OCI-M1 (cell line): ENCODE measurements around the gene ZNF2.

ENCODE experiments used
- DNase-seq: peaks from one replicate; lab custom pipeline; 2025; lab: John Stamatoyannopoulos, UW

Gene ZNF2

DNA sequence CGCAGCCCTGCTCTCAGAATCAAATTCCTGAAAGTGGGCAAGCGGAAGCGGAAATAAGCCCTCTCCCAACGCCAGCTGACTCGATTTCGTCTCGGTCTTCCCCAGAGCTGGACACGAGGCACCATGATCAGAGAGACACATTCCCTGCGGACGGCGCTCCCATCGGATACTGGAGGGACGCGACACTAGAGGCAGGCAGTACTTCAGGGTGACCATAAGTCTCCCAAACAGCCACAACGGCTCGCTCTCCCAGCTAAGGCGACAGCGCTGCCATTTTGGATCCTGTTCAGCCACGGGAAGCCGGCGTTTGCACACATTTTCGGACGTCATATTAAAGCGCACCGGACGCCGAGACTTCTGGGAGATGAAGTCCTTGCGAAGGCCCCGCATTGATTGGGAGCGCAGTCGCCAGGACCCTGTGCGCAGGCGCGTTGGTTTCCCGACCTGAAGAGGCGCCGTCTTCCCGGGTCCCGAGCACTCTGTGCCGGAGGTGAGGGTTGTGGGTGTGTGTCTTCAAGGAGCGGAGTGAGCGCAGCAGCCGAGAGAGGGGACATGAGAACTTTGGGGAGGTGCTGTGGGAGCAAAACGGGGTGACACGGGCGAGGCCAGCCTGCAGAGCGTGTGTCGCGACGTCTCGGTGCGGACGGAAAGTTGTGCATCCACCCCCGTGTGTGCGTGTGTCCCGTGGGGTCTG lies at the start of gene ZNF2:
Gene ZNF2 (plus strand): TSS at position 439 of the 694 bp plus-strand sequence. CDS start 10,418 bp downstream, outside the sequence.
- DNase-seq = peak; percentile 98

DNA sequence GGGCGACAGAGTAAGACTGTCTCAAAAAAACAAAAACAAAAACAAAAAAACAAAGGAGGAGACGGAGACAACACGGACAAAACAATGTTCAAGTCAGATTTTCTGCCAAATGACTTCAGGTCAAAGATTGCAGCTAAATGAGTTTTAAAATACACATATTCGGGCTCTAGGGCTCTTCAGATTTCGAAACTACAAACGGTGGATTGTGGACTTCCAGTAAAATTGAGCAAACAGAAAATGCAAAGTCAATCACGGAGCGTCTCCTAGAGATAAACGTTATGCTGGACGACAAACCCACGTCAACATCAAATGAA lies 44.6 kb upstream of the ZNF2 start:
- DNase-seq = peak; percentile 67

GRCh38 chr2:95121407-95122196 lies 44.0 kb upstream of the ZNF2 start, which contains the start of gene MRPS5:
Gene MRPS5 (minus strand): TSS chr2:95121808. CDS start chr2:95121791, 17 bp downstream.
- peak; percentile 88 for DNase-seq

DNA sequence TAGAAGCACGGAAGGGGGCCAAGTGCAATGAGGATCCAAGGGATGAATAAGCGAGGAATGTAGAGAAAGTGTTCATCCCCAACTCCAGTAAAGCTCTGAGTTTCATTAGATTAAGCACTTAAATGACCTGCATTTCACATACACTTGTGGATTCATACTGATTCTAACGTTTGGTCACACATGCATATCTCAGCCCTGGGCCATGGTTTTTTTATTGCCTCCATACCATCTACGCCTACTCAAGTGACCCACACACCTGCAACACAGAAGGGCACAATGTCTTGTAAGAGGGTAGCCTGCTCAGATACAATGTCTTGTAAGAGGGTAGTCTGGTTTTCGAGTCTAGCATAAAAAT lies 43.4 kb upstream of the ZNF2 start:
- DNase-seq = no peak

GRCh38 chr2:95138702-95139101 lies 26.9 kb upstream of the ZNF2 start:
- DNase-seq = no peak

- DNase-seq = no peak
Measured at GRCh38 chr2:95143838-95144237, 21.8 kb upstream of the ZNF2 start.

DNA sequence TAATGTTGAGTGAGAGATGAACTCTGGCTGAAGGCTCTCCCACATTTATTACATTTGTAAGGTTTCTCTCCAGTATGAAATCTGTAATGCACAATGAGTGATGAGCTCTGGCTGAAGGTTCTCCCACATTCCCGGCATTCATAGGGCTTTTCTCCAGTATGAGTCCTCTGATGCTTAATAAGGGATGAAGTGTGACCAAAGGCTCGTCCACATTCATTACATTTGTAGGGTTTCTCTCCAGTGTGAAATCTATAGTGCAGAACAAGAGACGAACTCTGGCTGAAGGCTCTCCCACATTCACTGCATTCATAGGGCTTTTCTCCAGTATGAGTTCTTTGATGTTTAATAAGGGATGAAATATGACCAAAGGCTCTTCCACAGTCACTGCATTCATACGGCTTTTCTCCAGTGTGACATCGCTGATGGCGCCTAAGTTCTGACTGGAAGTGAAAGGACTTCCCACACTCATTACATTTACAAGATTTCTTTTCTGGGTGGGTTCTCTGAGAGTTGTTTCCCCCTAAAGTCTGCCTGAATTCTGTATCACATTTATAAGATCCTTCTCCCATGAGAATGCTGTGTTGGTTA lies 16.1 kb upstream of the ZNF2 start:
- no peak for DNase-seq

DNA sequence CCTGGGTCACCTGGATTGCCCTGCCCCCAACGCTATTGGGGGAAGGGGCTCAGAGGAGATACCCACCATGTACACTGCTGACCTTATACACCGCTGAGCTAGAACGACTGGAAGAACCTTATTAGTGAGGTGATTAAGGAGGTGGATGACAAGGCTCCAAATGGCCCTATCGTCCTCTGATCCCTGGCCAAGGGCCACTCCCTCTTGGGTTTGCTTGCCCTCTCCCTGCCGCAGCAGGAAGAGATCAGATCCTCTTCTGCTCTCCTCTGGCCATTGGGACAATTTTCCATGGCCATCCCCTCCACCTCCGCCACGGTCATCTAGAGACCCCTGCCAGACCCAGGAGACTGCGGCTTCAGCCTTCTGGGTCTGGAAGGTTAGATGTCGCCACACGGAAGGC lies 7.2 kb upstream of the ZNF2 start:
- no peak for DNase-seq

DNA sequence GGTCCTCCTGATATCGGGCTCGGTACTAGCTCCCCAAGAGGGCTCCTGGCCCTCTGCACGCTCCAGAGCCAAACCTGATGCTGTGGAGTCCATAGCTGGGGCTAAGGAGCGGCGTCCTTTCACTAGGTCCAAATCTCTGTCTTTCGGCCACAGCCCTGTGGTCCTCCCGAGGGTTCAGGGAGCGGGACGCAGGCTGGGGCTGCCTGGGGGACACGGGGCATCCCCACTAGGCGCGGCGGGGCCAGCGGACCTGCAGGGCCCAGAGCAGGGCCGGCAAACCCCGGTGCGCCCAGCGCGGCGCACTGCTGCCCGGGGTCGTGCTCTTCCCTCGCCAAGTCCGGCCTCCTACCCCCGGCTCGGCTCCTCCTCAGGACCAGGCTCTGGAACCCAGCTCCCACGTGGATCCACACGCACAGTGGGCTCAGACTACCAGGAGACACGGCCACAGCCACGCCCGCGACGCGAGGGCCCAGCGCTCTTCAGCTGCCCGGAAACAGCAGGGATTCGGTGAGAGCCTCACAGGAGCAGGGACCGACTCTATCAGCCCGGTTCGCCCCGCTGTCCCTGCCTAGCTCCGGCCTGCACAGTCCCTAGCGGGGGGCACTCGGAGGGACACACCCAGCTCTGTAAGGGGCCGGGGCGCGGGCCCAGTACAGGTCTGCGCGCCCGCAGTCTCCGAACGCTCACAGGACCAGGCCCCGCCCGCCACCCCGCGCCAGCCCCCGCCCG lies 6.6 kb upstream of the ZNF2 start:
- peak; percentile 23 for DNase-seq

DNA sequence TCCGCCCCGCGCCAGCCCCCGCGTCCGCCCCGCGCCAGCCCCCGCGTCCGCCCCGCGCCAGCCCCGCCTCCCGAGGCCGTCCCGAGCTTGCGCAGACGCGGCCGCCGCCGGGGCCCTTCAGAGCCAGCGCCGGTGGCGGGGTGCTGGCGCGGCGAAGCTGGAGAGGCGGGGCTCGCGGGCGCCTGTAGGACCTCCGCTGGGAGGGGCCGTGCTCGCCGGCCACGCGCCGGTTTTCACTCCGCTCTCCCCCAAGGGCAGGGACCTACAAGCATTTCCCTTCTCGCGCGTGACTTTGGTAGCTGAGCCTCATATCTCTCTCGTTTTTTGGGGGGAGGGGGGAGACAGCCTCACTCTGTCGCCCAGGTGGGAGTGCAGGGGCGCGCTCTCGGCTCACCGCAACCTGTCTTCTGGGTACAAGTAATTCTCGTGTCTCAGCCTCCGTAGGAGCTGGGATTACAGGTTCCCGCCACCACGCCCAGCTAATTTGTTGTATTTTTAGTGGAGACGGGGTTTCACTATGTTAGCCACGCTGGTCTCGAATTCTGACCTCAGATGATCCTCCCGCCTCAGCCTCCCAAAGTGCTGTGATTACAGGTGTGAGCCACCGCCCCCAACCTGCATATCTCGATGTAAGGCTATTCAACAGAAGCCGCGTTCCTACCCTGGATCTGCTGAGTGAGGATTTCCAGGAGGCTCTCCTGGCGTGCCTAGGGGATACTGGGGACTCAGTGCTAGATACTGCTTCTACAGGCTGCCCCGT lies 5.7 kb upstream of the ZNF2 start, which contains the start of gene ZNF514:
Gene ZNF514 (minus strand): TSS at position 159 of the 760 bp plus-strand sequence. CDS start 6,595 bp downstream, outside the sequence.
- peak; percentile 69 for DNase-seq

DNA sequence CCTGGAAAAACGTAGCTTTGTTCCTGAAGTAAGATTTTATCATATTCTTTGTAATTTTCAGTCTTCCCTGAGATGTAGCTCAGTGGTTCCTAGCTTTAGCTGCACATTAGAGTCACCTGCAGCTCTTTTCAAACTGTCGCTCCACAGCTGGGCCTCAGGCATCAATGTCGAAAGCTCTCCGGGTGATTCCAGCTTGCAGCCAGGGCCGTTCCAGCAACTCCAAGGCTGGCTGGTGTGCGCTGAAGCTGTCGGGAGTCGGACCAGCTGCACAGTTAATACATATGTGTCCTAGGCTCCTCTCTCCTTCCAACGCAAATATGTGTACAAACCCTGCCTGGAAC lies 609 bp upstream of the ZNF2 start:
- DNase-seq = no peak

DNA sequence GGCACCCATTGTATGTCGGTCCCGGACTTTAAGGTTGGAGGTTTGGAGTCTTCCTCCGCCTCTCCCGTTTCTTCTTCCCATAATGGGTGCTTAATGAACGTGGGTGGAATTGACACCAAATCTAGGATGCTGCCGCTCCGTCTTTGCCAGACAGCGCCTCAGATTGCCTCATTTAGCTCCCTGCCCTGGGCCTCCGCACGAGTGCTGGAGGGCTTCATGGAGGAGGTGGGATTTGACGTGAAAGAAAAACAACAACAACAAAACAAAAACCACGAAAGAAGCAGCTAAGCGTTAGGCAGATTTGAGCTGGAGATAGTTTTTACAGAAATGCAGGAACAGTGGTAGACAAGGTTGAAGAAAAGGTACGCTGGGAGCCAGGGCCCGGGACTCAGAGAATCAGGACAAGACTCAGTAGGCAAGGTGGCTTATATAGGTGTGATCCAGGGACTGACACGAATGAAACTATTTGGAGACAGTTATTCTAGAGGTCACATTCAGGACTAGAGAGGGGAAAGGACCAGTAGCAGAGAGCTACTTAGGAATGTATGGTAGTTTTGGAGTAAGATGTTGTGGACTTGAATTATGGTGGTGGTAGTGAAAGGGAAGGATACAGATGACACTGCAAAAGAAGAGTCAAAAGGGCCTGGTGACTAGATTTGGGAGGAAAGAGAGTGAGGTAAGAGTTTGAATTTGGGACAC lies 605 bp downstream of the ZNF2 start:
- peak; percentile 60 for DNase-seq

DNA sequence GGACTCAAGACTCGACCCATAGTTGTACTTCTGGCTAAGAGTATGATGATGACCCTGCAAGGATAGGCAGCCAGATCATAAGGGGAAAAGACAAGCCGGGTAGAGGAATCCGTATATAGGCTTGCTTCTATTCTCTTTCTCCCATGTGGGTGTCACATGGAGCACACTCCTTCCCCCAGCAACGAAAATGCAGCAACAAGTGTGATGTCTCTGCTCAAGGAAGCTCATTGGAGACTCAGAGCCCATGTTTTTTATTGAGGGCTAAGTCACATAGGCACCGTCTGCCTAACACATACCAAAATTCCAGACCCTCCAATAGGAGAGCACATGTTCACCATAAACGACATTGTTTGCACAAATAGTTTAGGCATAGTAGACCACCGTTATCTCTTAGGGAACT lies 6.3 kb downstream of the ZNF2 start:
- no peak for DNase-seq

DNA sequence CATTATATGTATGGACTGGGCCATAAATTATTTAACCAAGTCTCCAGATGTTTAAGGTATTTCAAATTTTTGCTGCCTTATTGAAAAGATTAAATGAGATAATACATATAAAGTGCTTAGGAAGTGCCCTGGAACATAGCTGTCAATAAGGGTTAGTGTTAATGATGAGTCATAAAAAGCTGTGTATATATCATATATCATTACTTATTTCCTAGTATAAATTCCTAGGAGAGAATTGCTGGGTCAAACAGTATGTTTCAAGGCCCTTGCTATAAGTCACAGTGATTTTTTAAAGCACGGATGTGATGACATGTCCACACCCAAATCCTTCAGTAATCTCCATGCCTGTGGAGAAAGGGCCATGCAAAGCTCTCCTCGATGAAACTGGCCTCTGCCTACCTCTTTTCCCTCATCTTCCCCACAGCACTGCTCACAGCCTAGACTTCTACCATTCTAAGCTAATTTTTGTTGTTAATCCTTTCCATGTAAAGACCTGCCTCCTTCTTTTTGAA lies 8.5 kb downstream of the ZNF2 start:
- no peak for DNase-seq

DNA sequence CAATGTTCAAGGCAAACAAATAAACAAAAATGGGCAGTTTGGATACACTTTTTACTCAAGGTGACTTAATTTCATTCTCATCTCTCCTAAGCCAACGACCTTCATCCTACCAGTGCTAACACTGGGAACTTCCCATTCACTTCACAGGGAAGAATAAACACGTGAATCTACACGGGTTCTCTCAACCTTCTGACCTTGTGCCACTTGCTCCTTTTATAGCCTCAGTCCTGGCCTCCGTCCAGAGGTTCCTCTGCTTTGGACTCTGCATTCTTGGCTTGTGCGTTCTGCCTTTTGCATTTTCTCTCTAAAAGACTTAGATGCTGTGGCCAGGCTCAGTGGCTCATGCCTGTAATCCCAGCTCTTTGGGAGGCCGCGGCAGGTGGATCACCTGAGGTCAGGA lies 13.8 kb downstream of the ZNF2 start:
- DNase-seq = no peak

DNA sequence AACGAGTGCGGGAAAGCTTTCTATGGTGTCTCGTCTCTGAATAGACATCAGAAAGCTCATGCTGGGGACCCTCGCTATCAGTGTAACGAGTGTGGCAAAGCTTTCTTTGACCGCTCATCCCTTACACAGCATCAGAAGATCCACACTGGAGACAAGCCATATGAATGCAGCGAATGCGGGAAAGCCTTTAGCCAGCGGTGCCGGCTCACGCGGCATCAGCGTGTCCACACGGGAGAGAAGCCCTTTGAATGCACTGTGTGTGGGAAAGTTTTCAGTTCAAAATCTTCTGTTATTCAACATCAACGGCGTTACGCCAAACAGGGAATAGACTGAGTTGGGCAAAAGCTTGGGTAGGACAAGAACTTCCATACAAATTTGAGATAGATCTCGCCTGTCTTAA lies 16.2 kb downstream of the ZNF2 start:
- no peak for DNase-seq

- DNase-seq = no peak
Measured at GRCh38 chr2:95185197-95185596, 19.6 kb downstream of the ZNF2 start.

- DNase-seq = no peak
Measured at GRCh38 chr2:95185973-95186372, 20.4 kb downstream of the ZNF2 start.

GRCh38 chr2:95192956-95193355 lies 27.3 kb downstream of the ZNF2 start:
- DNase-seq = peak; percentile 64

GRCh38 chr2:95203911-95204310 lies 38.3 kb downstream of the ZNF2 start:
- DNase-seq = no peak

- no peak for DNase-seq
Measured at GRCh38 chr2:95204396-95204795, 38.8 kb downstream of the ZNF2 start.
